HL-60/S4 treated with retinoic acid at 250 ng/mL for 4 days and 3 days (cell line): ENCODE results near the gene CILP2.

ENCODE experiments used
- in situ Hi-C: fragments of 300-500 bp; cut with MboI; formaldehyde crosslinking; loops from 2 replicates; pipeline ENCODE4 v1.7.0; 2022; ENCODE audit warnings: low sequenced_read_pairs

Gene CILP2

GRCh38 chr19:19502808-19503602 lies 35.1 kb upstream of the CILP2 start:
- in situ Hi-C loops = no loop called here

GRCh38 chr19:19504754-19505668 lies 33.1 kb upstream of the CILP2 start:
- in situ Hi-C loops = no loop called here

GRCh38 chr19:19505669-19506326 lies 32.3 kb upstream of the CILP2 start:
- in situ Hi-C loops = no loop called here

- in situ Hi-C loops = no loop called here
Measured at GRCh38 chr19:19506592-19506991, 31.5 kb upstream of the CILP2 start.

GRCh38 chr19:19507354-19507753 lies 30.7 kb upstream of the CILP2 start:
- in situ Hi-C loops = no loop called here

- in situ Hi-C loops = no loop called here
Measured at GRCh38 chr19:19508217-19508616, 29.8 kb upstream of the CILP2 start.

GRCh38 chr19:19510432-19510831 lies 27.6 kb upstream of the CILP2 start:
- in situ Hi-C loops = no loop called here

- in situ Hi-C loops = no loop called here
Measured at GRCh38 chr19:19513682-19514081, 24.4 kb upstream of the CILP2 start.

- in situ Hi-C loops = no loop called here
Measured at GRCh38 chr19:19514215-19514657, 23.8 kb upstream of the CILP2 start.

- in situ Hi-C loops = no loop called here
Measured at GRCh38 chr19:19514881-19515641, 23.0 kb upstream of the CILP2 start, which contains the start of gene TSSK6. Gene TSSK6, minus strand, starts transcription at chr19:19515548. Its CDS starts 121 bp downstream, at chr19:19515427.

GRCh38 chr19:19515642-19516519 lies 22.2 kb upstream of the CILP2 start, which contains the start of gene NDUFA13:
Gene NDUFA13, plus strand, starts transcription at chr19:19516225. Its CDS starts 14 bp downstream, at chr19:19516239.
- in situ Hi-C loops = no loop called here

GRCh38 chr19:19517235-19517619 lies 20.8 kb upstream of the CILP2 start:
- in situ Hi-C loops = no loop called here

- in situ Hi-C loops = no loop called here
Measured at GRCh38 chr19:19520989-19521388, 17.1 kb upstream of the CILP2 start.

- in situ Hi-C loops = no loop called here
Measured at GRCh38 chr19:19523177-19523576, 14.9 kb upstream of the CILP2 start.

- in situ Hi-C loops = no loop called here
Measured at GRCh38 chr19:19524053-19524452, 14.0 kb upstream of the CILP2 start.

GRCh38 chr19:19525611-19526380 lies 12.3 kb upstream of the CILP2 start:
- in situ Hi-C loops = loop anchor here (25.0 kb wide), 1 partner anchor 762 kb away; no protein-coding TSS in a partner anchor

GRCh38 chr19:19526581-19527370 lies 11.3 kb upstream of the CILP2 start:
- in situ Hi-C loops = loop anchor here (25.0 kb wide), 1 partner anchor 761 kb away; no protein-coding TSS in a partner anchor

GRCh38 chr19:19527371-19527656 lies 10.8 kb upstream of the CILP2 start:
- in situ Hi-C loops = loop anchor here (25.0 kb wide), 1 partner anchor 760 kb away; no protein-coding TSS in a partner anchor
